GM18951 (cell line): ENCODE data around the gene PPP4R4.
"Not testable (repeated sequence)": the region's sequence is repeated elsewhere in the genome, so short reads cannot be mapped to it uniquely, and the experiment has no call there.

Experiments used
- POLR2A ChIP-seq: IDR thresholded peaks from 4 replicates; pipeline ENCODE4 v1.6.1; 2011; ENCODE audit warnings: mild to moderate bottlenecking; ENCODE audit not compliant: insufficient read length, insufficient read depth; ENCODE audit errors: extremely low read depth
- in situ Hi-C: fragments of 300-500 bp; cut with MboI; formaldehyde crosslinking; loops from one replicate; pipeline ENCODE4 v1.12.0; 2022; ENCODE audit warnings: low sequenced_read_pairs, mixed read lengths, inconsistent platforms; ENCODE audit not compliant: unreplicated experiment

The PPP4R4 gene

GRCh38 chr14:94175747-94176146, 1.6 kb downstream of the PPP4R4 start:
- in situ Hi-C loops = no loop called here
- no peak for TF ChIP-seq POLR2A

- TF ChIP-seq POLR2A = no peak
- in situ Hi-C loops = no loop called here
Observed at GRCh38 chr14:94176808-94177207, 2.7 kb downstream of the PPP4R4 start.

- in situ Hi-C loops = no loop called here
Observed at GRCh38 chr14:94177806-94178205, 3.7 kb downstream of the PPP4R4 start.

GRCh38 chr14:94179244-94179643, 5.1 kb downstream of the PPP4R4 start:
- TF ChIP-seq POLR2A = no peak
- in situ Hi-C loops = no loop called here

More at GRCh38 chr14:94177806-94178205, 3.7 kb downstream of the PPP4R4 start:
- no peak for TF ChIP-seq POLR2A

GRCh38 chr14:94180655-94181271, 6.6 kb downstream of the PPP4R4 start:
- in situ Hi-C loops = no loop called here
- TF ChIP-seq POLR2A = no peak

- no peak for TF ChIP-seq POLR2A
- in situ Hi-C loops = no loop called here
Observed at GRCh38 chr14:94181835-94182234, 7.7 kb downstream of the PPP4R4 start.

- in situ Hi-C loops = no loop called here
- no peak for TF ChIP-seq POLR2A
Observed at GRCh38 chr14:94192536-94192935, 18.4 kb downstream of the PPP4R4 start.

- no peak for TF ChIP-seq POLR2A
- in situ Hi-C loops = no loop called here
Observed at GRCh38 chr14:94193776-94194175, 19.7 kb downstream of the PPP4R4 start.

GRCh38 chr14:94196057-94196456, 21.9 kb downstream of the PPP4R4 start:
- in situ Hi-C loops = no loop called here
- TF ChIP-seq POLR2A = no peak

- TF ChIP-seq POLR2A = no peak
- in situ Hi-C loops = no loop called here
Observed at GRCh38 chr14:94203473-94204210, 29.5 kb downstream of the PPP4R4 start.

- in situ Hi-C loops = no loop called here
- TF ChIP-seq POLR2A = no peak
Observed at GRCh38 chr14:94213021-94213420, 38.9 kb downstream of the PPP4R4 start.

- in situ Hi-C loops = no loop called here
- TF ChIP-seq POLR2A = no peak
Observed at GRCh38 chr14:94213741-94214140, 39.6 kb downstream of the PPP4R4 start.

- in situ Hi-C loops = no loop called here
- TF ChIP-seq POLR2A = no peak
Observed at GRCh38 chr14:94217116-94217515, 43.0 kb downstream of the PPP4R4 start.

- in situ Hi-C loops = not testable (repeated sequence)
Observed at GRCh38 chr14:94218198-94218886, 44.2 kb downstream of the PPP4R4 start.

- in situ Hi-C loops = no loop called here
- TF ChIP-seq POLR2A = no peak
Observed at GRCh38 chr14:94224040-94224439, 49.9 kb downstream of the PPP4R4 start.
